NB4 (cell line): ENCODE results near the gene BRCC3.
"Not testable (repeated sequence)": the region's sequence is repeated elsewhere in the genome, so short reads cannot be mapped to it uniquely, and the experiment has no call there.

Source experiments
- DNase-seq: peaks from one replicate; pipeline ENCODE4 v3.0.0; 2010; ENCODE audit warnings: low read depth
- H3K4me3 ChIP-seq: one replicate; pipeline ENCODE4 v1.5.1; 2011; ENCODE audit warnings: mild to moderate bottlenecking, low read depth, low read length, moderate library complexity
- CTCF ChIP-seq: IDR thresholded peaks from one replicate; pipeline ENCODE4 v1.5.1; 2012; ENCODE audit warnings: low read depth, low read length
- MAX ChIP-seq: IDR thresholded peaks from 2 replicates; pipeline ENCODE4 v1.6.1; 2011; ENCODE audit warnings: low read depth, low read length
- MYC ChIP-seq: IDR thresholded peaks from 2 replicates; pipeline ENCODE4 v1.6.1; 2011; ENCODE audit warnings: low read depth, low read length
- POLR2A ChIP-seq: IDR thresholded peaks from 2 replicates; pipeline ENCODE4 v1.6.1; 2011; ENCODE audit warnings: mild to moderate bottlenecking; ENCODE audit not compliant: insufficient read length; ENCODE audit errors: extremely low read depth

Gene BRCC3

GRCh38 chrX:155143959-155144548 lies 72.7 kb downstream of the BRCC3 start:
- no peak overlapping the region for H3K4me3 ChIP-seq
- DNase-seq = no peak
- no peak for TF ChIP-seq MAX

- DNase-seq = no peak
- TF ChIP-seq POLR2A = no peak
- TF ChIP-seq CTCF = no peak
- TF ChIP-seq MYC = no peak
- TF ChIP-seq MAX = no peak
- no peak overlapping the region for H3K4me3 ChIP-seq
These were observed 73.6 kb downstream of the BRCC3 start for GRCh38 chrX:155144926-155145325.

- not testable (repeated sequence) for DNase-seq, H3K4me3 ChIP-seq
These were observed 76.3 kb downstream of the BRCC3 start for GRCh38 chrX:155147612-155148011.

GRCh38 chrX:155148166-155148565 lies 76.9 kb downstream of the BRCC3 start:
- not testable (repeated sequence) for DNase-seq, H3K4me3 ChIP-seq

GRCh38 chrX:155148724-155149537 lies 77.6 kb downstream of the BRCC3 start:
- no peak overlapping the region for H3K4me3 ChIP-seq
- TF ChIP-seq MYC (no peak), CTCF (peak; percentile 69), POLR2A (no peak), MAX (no peak)
- DNase-seq = peak; percentile 43

- no peak overlapping the region for H3K4me3 ChIP-seq
- TF ChIP-seq MAX = no peak
- no peak for TF ChIP-seq MYC
- no peak for TF ChIP-seq POLR2A
- TF ChIP-seq CTCF = no peak
- DNase-seq = no peak
These were observed 98.6 kb downstream of the BRCC3 start for GRCh38 chrX:155169881-155170280.
